ENCODE measurements around the gene METTL6. TPM values are rescaled to one million over a fixed set of nuclear protein-coding genes. Genes with fewer than 3 reads are reported as not detected.
"Not testable (repeated sequence)": the region's sequence is repeated elsewhere in the genome, so short reads cannot be mapped to it uniquely, and the experiment has no call there.

The METTL6 gene
- total RNA-seq, 4 donors from 2014 or later = 2.6 to 9.6 (median 9.0) TPM

GRCh38 chr3:15387735-15388134 lies 39.6 kb downstream of the METTL6 start:
- DNase-seq = no peak
- Histone ChIP-seq H3K4me3 (no peak overlapping the region), H3K36me3 (no peaks in the 10 kb centered on the region), H3K27me3 (no peaks in the 10 kb centered on the region), H3K27ac (no peak overlapping the region), H3K9me3 (no peaks in the 10 kb centered on the region), H3K4me1 (peaks cover 0 to 4% (median 0%) of the 10 kb centered on the region in 4 donors)
- TF ChIP-seq POLR2AphosphoS5 (IDR thresholded peaks at IDR 0.05) (no peak), POLR2A (IDR thresholded peaks at IDR 0.05) (no peak), EP300 (IDR thresholded peaks at IDR 0.05; ENCODE audit: low read depth) (no peak), CTCF (IDR thresholded peaks at IDR 0.05) (no peak)
- intact Hi-C loops (cut with DNase I; ENCODE audit: low total_unique reads) = no loop called here
- in situ Hi-C loops (cut with MboI; ENCODE audit: low pct_ligation_motif_present in 1 of 4, low pct_unique_long_range_greater_than_20kb in 1 of 4, low sequenced_read_pairs in 3 of 4) = loop anchor here in 3 of 4 donors (10.0 kb wide), 1 partner anchor 123 kb away; no protein-coding TSS in a partner anchor
- WGBS, 2 donors (ENCODE audit: low coverage in 1 of 2) = 80 to 89% methylated on average over 2 to 3 of the region's 3 CpGs

GRCh38 chr3:15387171-15387581 lies 40.2 kb downstream of the METTL6 start:
- Histone ChIP-seq H3K9me3 (no peaks in the 10 kb centered on the region), H3K36me3 (no peaks in the 10 kb centered on the region), H3K27me3 (no peaks in the 10 kb centered on the region), H3K4me3 (no peak overlapping the region), H3K27ac (no peak overlapping the region), H3K4me1 (peaks cover 0 to 4% (median 0%) of the 10 kb centered on the region in 4 donors)
- intact Hi-C loops (cut with DNase I; ENCODE audit: low total_unique reads) (no loop called here), in situ Hi-C loops (cut with MboI; ENCODE audit: low pct_ligation_motif_present in 1 of 4, low pct_unique_long_range_greater_than_20kb in 1 of 4, low sequenced_read_pairs in 3 of 4) (loop anchor here in 3 of 4 donors (10.0 kb wide), 1 partner anchor 122 kb away; no protein-coding TSS in a partner anchor)
- no peak for DNase-seq
- TF ChIP-seq POLR2A (IDR thresholded peaks at IDR 0.05) = no peak
- no peak for TF ChIP-seq CTCF (IDR thresholded peaks at IDR 0.05)
- TF ChIP-seq POLR2AphosphoS5 (IDR thresholded peaks at IDR 0.05) = no peak
- no peak for TF ChIP-seq EP300 (IDR thresholded peaks at IDR 0.05; ENCODE audit: low read depth)
- 29 to 46% methylated on average over 1 of the region's 1 CpG for WGBS, 2 donors (ENCODE audit: low coverage in 1 of 2)

- H3K4me1 ChIP-seq; intact Hi-C loops (cut with DNase I; ENCODE audit: low total_unique reads); DNase-seq; H3K36me3 ChIP-seq; H3K27me3 ChIP-seq; H3K4me3 ChIP-seq; H3K9me3 ChIP-seq: not testable (repeated sequence)
- 70 to 83% methylated on average over 3 to 5 of the region's 5 CpGs for WGBS, 2 donors (ENCODE audit: low coverage in 1 of 2)
- in situ Hi-C loops (cut with MboI; ENCODE audit: low pct_ligation_motif_present in 1 of 4, low pct_unique_long_range_greater_than_20kb in 1 of 4, low sequenced_read_pairs in 3 of 4) = loop anchor here in 3 of 4 donors (10.0 kb wide), 1 partner anchor 122 kb away; no protein-coding TSS in a partner anchor
- peak overlapping the region in 1 of 4 donors; percentile 65 for H3K27ac ChIP-seq
Measured at GRCh38 chr3:15386654-15386955, 40.7 kb downstream of the METTL6 start.

- peak overlapping the region in 2 of 4 donors; percentile 44 to 65 for H3K27ac ChIP-seq
- H3K9me3 ChIP-seq = no peaks in the 10 kb centered on the region
Measured at GRCh38 chr3:15385901-15386653, 41.3 kb downstream of the METTL6 start.

GRCh38 chr3:15385238-15385695 lies 42.1 kb downstream of the METTL6 start:
- intact Hi-C loops (cut with DNase I; ENCODE audit: low total_unique reads); H3K9me3 ChIP-seq; H3K27me3 ChIP-seq; H3K36me3 ChIP-seq; H3K4me3 ChIP-seq: not testable (repeated sequence)
- H3K4me1 ChIP-seq = peaks cover 0 to 15% (median 2%) of the 10 kb centered on the region in 4 donors
- peak overlapping the region in 3 of 4 donors; percentile 14 to 65 (median 44) for H3K27ac ChIP-seq
- 71 to 93% methylated on average over 5 to 10 of the region's 10 CpGs for WGBS, 2 donors (ENCODE audit: low coverage in 1 of 2)
- in situ Hi-C loops (cut with MboI; ENCODE audit: low pct_ligation_motif_present in 1 of 4, low pct_unique_long_range_greater_than_20kb in 1 of 4, low sequenced_read_pairs in 3 of 4) = loop anchor here in 3 of 4 donors (10.0 kb wide), 1 partner anchor 120 kb away; no protein-coding TSS in a partner anchor
- peak; percentile 16 for DNase-seq

More at GRCh38 chr3:15385901-15386653, 41.3 kb downstream of the METTL6 start:
- Histone ChIP-seq H3K36me3 (no peaks in the 10 kb centered on the region), H3K27me3 (no peaks in the 10 kb centered on the region), H3K4me1 (peaks cover 0 to 10% (median 2%) of the 10 kb centered on the region in 4 donors), H3K4me3 (no peak overlapping the region)
- no peak for DNase-seq
- in situ Hi-C loops (cut with MboI; ENCODE audit: low pct_ligation_motif_present in 1 of 4, low pct_unique_long_range_greater_than_20kb in 1 of 4, low sequenced_read_pairs in 3 of 4) = loop anchor here in 3 of 4 donors (10.0 kb wide), 1 partner anchor 121 kb away; no protein-coding TSS in a partner anchor
- intact Hi-C loops (cut with DNase I; ENCODE audit: low total_unique reads) = no loop called here
- TF ChIP-seq POLR2AphosphoS5 (IDR thresholded peaks at IDR 0.05) (no peak), CTCF (IDR thresholded peaks at IDR 0.05) (no peak), POLR2A (IDR thresholded peaks at IDR 0.05) (no peak), EP300 (IDR thresholded peaks at IDR 0.05; ENCODE audit: low read depth) (no peak)
- 86 to 88% methylated on average over 1 of the region's 1 CpG for WGBS, 2 donors (ENCODE audit: low coverage in 1 of 2)
